Measurements from ENCODE around the gene GCAT. TPM values are rescaled to one million over a fixed set of nuclear protein-coding genes. Genes with fewer than 3 reads are reported as not detected.
A peak's percentile ranks its signal among the peaks of the same experiment; 100 is the strongest.

Gene GCAT
- total RNA-seq, 1 experiment from 2014 or later, result 23.5 TPM

DNA sequence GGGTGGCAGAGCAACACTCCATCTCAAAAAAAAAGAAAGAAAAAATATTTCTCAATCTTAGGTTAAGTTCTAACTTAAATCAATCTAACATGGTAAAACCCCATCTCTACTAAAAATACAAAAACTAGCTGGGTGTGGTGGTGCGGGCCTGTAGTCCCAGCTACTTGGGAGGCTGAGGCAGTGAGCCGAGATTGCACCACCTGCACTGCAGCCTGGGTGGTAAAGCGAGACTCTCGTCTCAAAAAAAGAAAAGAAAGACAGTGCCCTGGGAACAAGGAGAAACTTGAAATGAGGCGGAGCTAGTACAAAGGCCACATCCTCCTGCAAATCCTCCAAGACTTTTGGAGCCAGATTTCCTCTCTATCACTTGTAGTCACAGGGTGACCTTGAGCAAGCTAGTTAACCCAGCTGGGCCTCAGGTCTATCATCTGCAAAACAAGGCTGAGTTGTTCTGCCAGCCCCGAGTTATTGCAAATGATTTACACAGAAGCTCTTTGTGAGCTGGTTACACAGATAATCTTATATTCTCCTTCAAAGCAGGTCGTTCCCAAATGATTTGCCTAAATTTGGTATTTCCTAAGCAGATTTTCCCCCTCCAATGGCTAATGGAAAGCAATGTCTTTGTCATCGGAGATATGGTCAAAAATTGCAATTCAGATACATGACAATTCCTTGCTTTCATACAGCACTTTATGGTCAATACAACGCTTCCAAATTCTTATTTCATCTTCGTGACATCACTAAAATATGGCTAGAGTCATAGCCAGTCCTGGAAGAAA is 34.5 kb downstream of the GCAT start:
- DNase-seq (ENCODE audit: low spot score), result no peak

DNA sequence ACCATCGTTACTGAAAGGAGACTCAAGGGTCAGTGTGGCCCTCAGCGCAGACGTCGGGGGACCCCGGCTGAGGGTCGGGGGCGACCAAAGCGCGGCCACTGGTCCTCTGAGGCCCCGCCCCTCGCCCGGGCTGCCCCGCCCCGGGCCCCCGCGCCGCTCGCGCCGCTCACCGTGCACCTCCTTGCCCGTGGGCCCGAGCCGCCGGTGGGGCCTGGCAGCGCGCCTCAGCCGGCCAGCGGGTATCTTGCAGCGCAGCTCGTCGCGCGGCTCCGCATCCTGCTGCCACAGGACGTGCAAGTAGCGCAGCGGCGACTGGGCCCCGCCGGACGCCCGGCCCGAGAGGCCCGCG is 36.0 kb downstream of the GCAT start:
- DNase-seq (ENCODE audit: low spot score), result peak; percentile 15

DNA sequence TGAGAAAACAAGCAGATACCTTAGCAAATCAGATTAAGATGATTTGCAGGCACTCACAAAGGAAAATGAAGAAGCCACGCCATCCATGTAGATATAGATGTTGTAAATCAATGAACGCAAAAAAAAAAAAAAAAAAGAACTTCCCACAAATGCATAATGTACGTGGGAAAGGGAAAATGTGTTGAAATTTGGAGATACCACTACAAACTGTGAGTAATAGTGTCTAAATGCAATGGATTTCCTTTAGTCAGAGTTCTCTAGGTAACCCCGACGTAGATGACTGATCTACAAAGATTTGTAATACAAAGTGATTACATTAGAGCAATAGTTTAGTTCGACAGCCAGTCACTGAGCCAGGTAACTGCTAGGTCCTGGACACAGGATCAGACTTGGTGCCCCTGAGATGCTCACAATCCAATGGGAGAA is 37.2 kb downstream of the GCAT start:
- DNase-seq (ENCODE audit: low spot score), result no peak

DNA sequence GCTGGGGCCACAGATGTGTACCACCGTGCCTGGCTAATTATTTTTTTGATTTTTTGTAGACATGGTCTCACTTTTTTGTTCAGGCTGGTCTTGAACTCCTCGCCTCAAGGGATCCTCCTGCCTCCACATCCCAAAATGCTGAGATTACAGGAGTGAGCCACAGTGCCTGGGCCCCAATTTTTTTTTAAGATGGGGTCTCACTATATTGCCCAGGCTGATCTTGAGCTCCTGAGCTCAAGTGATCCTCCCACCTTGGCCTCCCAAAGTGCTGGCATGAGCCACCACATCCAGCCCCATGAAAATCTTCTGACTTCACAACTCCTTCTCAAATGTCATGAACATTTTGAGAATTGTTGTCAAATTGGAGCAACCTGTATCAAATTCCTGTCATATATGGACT is 38.7 kb downstream of the GCAT start:
- DNase-seq (ENCODE audit: low spot score), result no peak

DNA sequence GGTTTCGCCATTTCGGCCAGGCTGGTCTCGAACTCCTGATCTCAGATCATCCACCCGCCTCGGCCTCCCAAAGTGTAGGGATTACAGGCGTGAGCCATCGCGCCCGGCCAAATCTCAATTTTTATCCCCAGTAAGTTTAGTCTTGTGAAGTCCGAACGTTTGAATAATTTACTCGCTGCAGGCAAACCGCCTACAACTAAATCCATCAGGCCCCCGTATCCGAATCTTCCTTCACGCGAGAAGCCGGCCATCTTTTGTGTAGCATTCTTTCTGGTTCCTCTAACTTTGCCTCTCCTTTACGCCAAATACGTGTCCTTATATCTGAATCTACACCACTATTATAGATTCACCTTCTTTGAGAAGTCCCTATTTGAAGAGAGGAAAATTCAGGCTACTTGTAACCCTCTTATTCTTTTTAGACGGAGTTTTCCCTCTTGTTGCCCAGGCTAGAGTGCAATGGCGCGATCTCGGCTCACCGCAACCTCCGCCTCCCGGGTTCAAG is 40.9 kb downstream of the GCAT start:
- DNase-seq (ENCODE audit: low spot score), result no peak

DNA sequence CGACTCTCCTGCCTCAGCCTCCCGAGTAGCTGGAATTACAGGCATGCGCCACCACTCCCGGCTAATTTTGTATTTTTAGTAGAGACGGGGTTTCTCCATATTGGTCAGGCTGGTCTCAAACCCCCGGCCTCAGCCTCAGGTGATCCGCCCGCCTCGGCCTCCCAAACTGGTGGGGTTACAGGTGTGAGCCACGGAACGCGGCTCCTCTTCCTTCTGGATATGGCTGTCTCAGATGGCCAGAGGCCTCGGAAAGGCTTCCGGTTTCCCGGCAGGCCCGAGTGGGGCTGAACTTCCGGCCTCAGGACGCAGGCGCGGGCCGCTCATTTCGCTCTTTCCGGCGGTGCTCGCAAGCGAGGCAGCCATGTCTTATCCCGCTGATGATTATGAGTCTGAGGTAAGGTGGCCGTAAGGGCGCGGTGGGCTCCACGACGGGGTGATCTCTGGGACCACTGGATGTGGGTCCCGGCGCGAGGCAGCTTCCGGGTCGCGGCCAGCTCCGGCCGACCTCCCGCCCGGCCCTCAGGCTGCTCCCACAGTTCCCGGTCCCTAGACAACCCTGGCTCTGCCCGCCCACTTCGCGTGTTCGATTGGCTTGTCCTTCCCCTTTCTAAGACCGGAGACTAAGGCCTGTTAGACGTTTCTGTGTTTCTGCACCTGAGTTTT is 41.5 kb downstream of the GCAT start, which contains the start of gene EIF3L:
EIF3L (plus strand) TSS at position 331 of the 663 bp plus-strand sequence; CDS start at position 362, 31 bp downstream.
- peak; percentile 82 for DNase-seq (ENCODE audit: low spot score)

DNA sequence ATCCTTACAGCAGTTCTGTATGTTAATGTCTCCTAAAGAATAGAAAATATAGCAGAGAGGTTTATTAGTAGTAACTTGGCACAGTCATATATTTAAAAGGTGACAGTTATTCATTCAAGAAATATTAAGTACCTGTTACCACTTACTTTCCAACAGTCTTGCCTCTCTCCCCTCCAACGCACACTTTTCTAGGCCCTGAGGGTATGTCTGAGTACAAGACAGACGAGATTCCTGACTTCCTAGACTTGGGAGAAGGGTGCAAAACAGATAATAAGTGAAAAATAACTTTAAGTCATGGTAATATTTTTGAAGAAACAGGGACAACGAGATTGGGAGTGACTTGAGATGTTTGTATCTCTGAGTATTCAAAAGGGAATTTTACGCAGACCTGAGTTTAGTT is 43.1 kb downstream of the GCAT start:
- DNase-seq (ENCODE audit: low spot score), result no peak

DNA sequence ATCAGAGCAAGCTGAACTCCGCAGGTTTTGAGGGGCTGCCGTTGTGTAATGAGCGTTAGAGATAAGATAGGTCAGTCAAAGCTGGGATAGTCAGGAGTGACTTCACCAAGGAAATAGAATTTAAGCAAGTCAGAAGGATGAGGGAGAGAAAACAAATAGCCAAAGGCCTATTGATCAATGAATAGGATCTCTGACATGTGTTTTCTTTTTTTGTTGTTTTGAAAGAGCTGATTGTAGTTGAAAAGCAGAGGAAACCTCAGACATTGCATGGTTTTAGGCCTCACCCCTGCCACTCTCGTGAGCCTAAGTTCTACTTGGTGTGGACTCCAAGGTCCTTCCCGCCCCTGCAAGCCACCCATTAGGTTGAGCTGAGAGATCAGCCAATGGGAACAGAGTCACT is 44.7 kb downstream of the GCAT start:
- DNase-seq (ENCODE audit: low spot score), result no peak

DNA sequence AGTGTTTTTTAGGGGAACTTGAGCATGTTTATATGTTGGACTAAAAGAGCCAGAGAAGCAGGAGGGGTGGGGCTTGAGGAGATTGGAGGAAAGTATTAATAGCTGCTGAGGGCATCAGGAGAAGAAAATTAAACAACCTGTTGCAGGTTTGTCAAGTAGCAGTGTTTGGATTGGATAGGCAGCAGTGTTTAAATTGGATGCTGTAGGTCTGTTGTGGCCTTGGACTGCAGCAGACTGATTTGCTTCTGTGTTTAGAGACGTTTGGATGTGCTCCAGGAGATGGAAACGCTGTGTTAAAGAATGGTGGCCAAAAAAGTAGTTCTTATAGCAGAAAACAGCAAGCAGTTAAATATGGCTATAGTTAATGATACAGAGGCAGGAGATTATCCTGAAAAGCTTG is 47.2 kb downstream of the GCAT start:
- DNase-seq (ENCODE audit: low spot score), result no peak

DNA sequence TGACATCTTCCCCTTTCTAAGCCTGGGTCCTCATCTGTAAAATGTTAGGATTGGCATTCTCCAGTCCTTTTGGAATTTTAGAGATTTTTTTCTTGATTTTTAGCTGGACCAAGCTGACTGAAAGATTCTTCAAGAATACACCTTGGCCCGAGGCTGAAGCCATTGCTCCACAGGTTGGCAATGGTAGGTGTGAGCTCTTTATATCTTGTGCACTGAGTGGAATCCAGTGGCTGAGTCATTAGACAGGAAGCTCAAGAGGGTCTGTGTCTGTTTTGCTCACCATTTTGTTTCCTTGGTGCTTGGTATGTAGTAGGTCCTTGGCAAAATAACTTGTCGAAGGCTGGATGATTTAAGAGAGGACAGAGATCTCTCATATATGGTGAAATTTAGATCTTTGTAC is 47.7 kb downstream of the GCAT start:
- DNase-seq (ENCODE audit: low spot score), result no peak

DNA sequence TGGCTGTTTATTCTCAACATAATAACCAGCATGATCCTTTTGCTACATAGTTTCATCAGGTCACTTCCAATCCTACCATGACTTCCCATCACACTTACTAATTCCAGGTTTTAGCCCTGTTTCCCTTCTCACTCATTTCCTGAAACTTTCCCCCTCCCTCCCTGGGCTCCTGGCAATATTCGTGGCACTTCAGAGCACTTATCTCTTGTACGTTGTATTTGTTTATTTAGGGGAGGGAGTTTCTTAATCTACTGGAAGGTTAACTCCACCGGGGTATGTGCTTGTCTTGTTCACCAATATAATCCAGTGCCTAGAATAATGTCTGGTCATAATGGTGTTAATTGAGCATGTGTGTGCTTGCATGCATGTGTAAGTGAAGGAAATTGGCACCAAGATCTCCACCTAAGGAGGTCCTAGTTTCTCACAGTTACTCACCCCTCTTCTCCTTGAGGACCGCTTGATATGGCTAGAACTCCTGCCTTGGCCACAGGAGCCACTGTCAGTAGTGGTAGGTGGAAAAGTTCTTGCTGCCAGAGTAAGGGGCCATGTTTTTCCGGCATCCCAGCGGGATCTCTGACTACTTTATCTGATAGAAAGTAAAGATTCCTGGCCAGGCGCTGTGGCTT is 53.2 kb downstream of the GCAT start:
- DNase-seq (ENCODE audit: low spot score), result no peak

DNA sequence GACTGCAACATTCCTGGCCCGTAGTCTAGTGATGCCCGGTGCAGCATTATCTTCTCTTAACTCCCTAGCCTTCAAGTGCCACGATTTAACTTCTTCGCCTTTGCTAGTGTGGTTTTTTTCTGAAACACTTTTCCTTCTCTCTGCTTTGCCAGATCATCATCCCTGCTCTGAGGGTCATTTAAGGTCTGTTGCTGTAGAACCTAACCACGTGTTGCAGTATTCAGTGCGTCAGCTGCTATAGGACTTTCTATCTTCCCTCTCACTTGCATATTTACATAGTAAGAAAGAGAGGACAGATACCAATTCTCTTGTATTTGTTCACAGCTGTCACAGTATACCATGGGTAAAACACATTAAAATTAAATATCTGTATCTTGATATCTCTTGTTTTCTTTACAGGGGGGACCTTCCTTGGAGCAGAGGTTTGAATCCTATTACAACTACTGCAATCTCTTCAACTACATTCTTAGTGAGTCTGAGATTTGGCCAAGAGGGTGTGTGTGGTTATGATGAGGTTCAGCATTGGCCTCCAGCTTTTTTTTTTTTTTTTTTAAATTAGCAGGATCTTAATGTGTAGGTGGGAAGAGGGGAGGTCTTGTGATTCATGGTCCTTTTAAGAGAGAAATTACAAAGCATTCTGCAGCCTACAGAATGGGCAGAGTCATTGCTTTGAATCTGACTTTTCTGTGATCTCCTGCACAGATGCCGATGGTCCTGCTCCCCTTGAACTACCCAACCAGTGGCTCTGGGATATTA is 55.0 kb downstream of the GCAT start:
- no peak for DNase-seq (ENCODE audit: low spot score)

DNA sequence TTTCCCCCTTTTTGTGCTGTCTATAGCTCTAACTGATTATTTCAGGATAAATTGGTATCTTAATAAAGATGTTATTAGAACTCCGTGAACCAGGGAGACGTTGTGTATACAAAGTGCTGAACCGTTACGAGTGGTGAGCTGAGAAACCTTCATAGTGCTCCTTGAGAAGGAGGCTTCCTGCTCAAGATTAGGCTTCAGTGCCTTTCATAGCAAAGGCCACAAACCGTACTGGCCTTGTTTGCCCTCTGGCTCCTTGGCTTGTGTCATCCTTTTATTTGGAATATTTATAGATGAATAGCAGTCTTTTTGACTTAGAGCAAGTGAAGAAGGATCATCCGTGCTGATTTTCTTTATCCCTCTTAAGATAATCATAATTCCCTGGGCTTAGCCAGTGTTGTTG is 57.8 kb downstream of the GCAT start:
- DNase-seq (ENCODE audit: low spot score), result no peak

Small RNA genes within 50 kb of the gene (small RNA-seq; reads per million reads assigned to genes)
- gene MIR659, result not detected

Other genes starting within 250 kb of the GCAT start
- 62.3 and 68.7 TPM in 2 replicates for gene CDC42EP1, start 247.5 kb upstream of the GCAT start, total RNA-seq (2014; rRNA removed; shearing (Covaris generic))
- 11.1 and 13.0 TPM in 2 replicates for gene LGALS2, start 227.8 kb upstream of the GCAT start, total RNA-seq (2014; rRNA removed; shearing (Covaris generic))
- gene GGA1, start 199.1 kb upstream of the GCAT start, total RNA-seq (2014; rRNA removed; shearing (Covaris generic)), result 54.1 and 55.1 TPM in 2 replicates
- gene SH3BP1, start 168.3 kb upstream of the GCAT start, total RNA-seq (2014; rRNA removed; shearing (Covaris generic)), result 38.8 and 47.1 TPM in 2 replicates
- 25.4 and 33.0 TPM in 2 replicates for gene PDXP, start 149.2 kb upstream of the GCAT start, total RNA-seq (2014; rRNA removed; shearing (Covaris generic))
- 15.3 and 30.9 TPM in 2 replicates for gene LGALS1, start 132.3 kb upstream of the GCAT start, total RNA-seq (2014; rRNA removed; shearing (Covaris generic))
- 25.2 and 42.3 TPM in 2 replicates for gene NOL12, start 121.6 kb upstream of the GCAT start, total RNA-seq (2014; rRNA removed; shearing (Covaris generic))
- gene TRIOBP, start 110.9 kb upstream of the GCAT start, total RNA-seq (2014; rRNA removed; shearing (Covaris generic)), result 91.3 and 98.4 TPM in 2 replicates
- gene GALR3, start 15.4 kb downstream of the GCAT start, total RNA-seq (2014; rRNA removed; shearing (Covaris generic)), result not detected in 2 replicates
- 17.8 and 19.6 TPM in 2 replicates for gene ANKRD54, start 36.4 kb downstream of the GCAT start, total RNA-seq (2014; rRNA removed; shearing (Covaris generic))
- 219 and 230 TPM in 2 replicates for gene EIF3L, start 41.5 kb downstream of the GCAT start, total RNA-seq (2014; rRNA removed; shearing (Covaris generic))
- gene MICALL1, start 98.4 kb downstream of the GCAT start, total RNA-seq (2014; rRNA removed; shearing (Covaris generic)), result 23.7 and 25.7 TPM in 2 replicates
- gene C22orf23, start 145.7 kb downstream of the GCAT start, total RNA-seq (2014; rRNA removed; shearing (Covaris generic)), result not detected in 2 replicates
- gene POLR2F, start 145.8 kb downstream of the GCAT start, total RNA-seq (2014; rRNA removed; shearing (Covaris generic)), result 122 and 144 TPM in 2 replicates
- gene SOX10, start 176.6 kb downstream of the GCAT start, total RNA-seq (2014; rRNA removed; shearing (Covaris generic)), result not detected in 2 replicates
- gene PICK1, start 249.5 kb downstream of the GCAT start, total RNA-seq (2014; rRNA removed; shearing (Covaris generic)), result 49.5 and 52.5 TPM in 2 replicates

All from HT-29 (cell line).